PC-3 (cell line): ENCODE results near the gene SYCN.

Source experiments
- CTCF ChIP-seq: fragments of 300-600 bp; sonication (generic); conservative IDR thresholded peaks from 2 replicates; pipeline ENCODE4 v1.5.1; 2017; ENCODE audit warnings: antibody characterized with exemption, low read depth, mild to moderate bottlenecking, low read length
- EZH2 ChIP-seq: fragments of 300-600 bp; sonication (generic); IDR thresholded peaks from one replicate; pipeline ENCODE4 v1.6.1; 2017; ENCODE audit warnings: antibody characterized with exemption, mild to moderate bottlenecking, low read length; ENCODE audit not compliant: unreplicated experiment

DNA sequence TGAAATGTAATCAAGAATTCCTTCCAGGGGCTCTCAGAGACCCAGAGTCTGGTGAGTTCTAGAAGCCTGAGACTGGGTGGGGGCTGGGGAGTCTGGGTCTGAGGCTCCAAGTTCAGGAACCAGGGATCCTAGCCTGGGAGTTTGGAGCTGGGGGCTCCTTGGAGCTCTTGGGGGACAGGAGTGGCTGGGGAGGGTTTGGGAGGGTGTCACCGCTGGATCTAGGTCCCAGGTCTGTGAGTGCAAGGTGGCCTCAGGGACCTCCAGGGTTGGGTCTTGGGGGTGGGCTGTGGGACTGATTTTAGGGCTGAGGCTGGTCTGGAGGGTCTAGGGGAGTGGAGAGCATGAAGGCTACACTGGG lies 1.1 kb downstream of the SYCN start:
- no peak for TF ChIP-seq EZH2
- TF ChIP-seq CTCF: no peak
